A673 (cell line): Measurements from ENCODE around the gene MT3. TPM values are rescaled to one million over a fixed set of nuclear protein-coding genes. Genes with fewer than 3 reads are reported as not detected.

ENCODE experiments used
- BruUV-seq: library from RNA; stranded (reverse); fragments of 400-500 nt; replicated peaks from 2 replicates; lab custom pipeline; 2021; lab: Mats Ljungman, UMichigan
- CTCF ChIA-PET: fragments of 300-600 bp; sonication (Branson Sonifier 250); formaldehyde crosslinking; loops from one replicate; lab custom pipeline; 2022; ENCODE audit warnings: antibody characterized with exemption; lab: Charles Lee
- POLR2A ChIA-PET: fragments of 300-600 bp; sonication (Branson Sonifier 250); formaldehyde crosslinking; loops from one replicate; lab custom pipeline; 2022; ENCODE audit warnings: antibody characterized with exemption; ENCODE audit not compliant: low non-redundant PET; lab: Charles Lee
- DNase-seq: peaks from one replicate; pipeline ENCODE4 v3.0.0-alpha.2; 2015; ENCODE audit warnings: low spot score
- H3K27ac ChIP-seq: fragments of 200-600 bp; sonication (generic); 2 replicates; pipeline ENCODE4 v1.5.1; 2016; ENCODE audit warnings: mixed run types, low read depth, mild to moderate bottlenecking, mixed read lengths, antibody characterized with exemption, low read length; ENCODE audit not compliant: poor library complexity, severe bottlenecking
- H3K27me3 ChIP-seq: fragments of 200-600 bp; sonication (generic); replicated peaks from 2 replicates; pipeline ENCODE4 v1.6.1; 2017; ENCODE audit warnings: mixed run types, low read depth, mild to moderate bottlenecking, mixed read lengths, antibody characterized with exemption, low read length; ENCODE audit not compliant: insufficient read depth, poor library complexity
- H3K36me3 ChIP-seq: fragments of 200-600 bp; sonication (generic); 2 replicates; pipeline ENCODE4 v1.6.1; 2016; ENCODE audit warnings: mixed run types, mild to moderate bottlenecking, mixed read lengths, antibody characterized with exemption, low read length; ENCODE audit not compliant: insufficient read depth, poor library complexity, severe bottlenecking
- H3K4me1 ChIP-seq: fragments of 200-600 bp; sonication (generic); 2 replicates; pipeline ENCODE4 v1.6.1; 2017; ENCODE audit warnings: mixed run types, mild to moderate bottlenecking, mixed read lengths, antibody characterized with exemption, low read length; ENCODE audit not compliant: insufficient read depth, poor library complexity, severe bottlenecking
- H3K4me3 ChIP-seq: fragments of 200-600 bp; sonication (generic); 2 replicates; pipeline ENCODE4 v1.5.1; 2016; ENCODE audit warnings: low read depth, mixed run types, mild to moderate bottlenecking, mixed read lengths, low read length; ENCODE audit not compliant: poor library complexity, severe bottlenecking
- H3K9me3 ChIP-seq: fragments of 200-600 bp; sonication (generic); 2 replicates; pipeline ENCODE4 v1.6.1; 2016; ENCODE audit warnings: mixed run types, low read depth, mild to moderate bottlenecking, mixed read lengths, antibody characterized with exemption, low read length; ENCODE audit not compliant: poor library complexity, severe bottlenecking
- CTCF ChIP-seq: fragments of 300-800, 200-600 bp; sonication (generic); conservative IDR thresholded peaks from 2 replicates; pipeline ENCODE4 v1.5.1; 2017; ENCODE audit warnings: low read depth, mild to moderate bottlenecking, antibody characterized with exemption, low read length, moderate library complexity, mixed read lengths
- EZH2 ChIP-seq: fragments of 200-600 bp; sonication (generic); IDR thresholded peaks from 2 replicates; pipeline ENCODE4 v1.6.1; 2017; ENCODE audit warnings: borderline replicate concordance, low read depth, mild to moderate bottlenecking, mixed read lengths, antibody characterized with exemption, low read length; ENCODE audit not compliant: poor library complexity, severe bottlenecking
- intact Hi-C: fragments of 100-400 bp; cut with micrococcal nuclease; formaldehyde crosslinking; loops from one replicate; pipeline ENCODE4 v1.10.0; 2022; ENCODE audit not compliant: unreplicated experiment
- total RNA-seq: library from RNA; stranded (reverse); gene quantifications from 2 replicates; pipeline ENCODE4 v1.2.3, GENCODE V29; 2021

The MT3 gene
- total RNA-seq, 1 experiment from 2014 or later: not detected

GRCh38 chr16:56547120-56547948, 42.0 kb upstream of the MT3 start:
- CTCF ChIA-PET: no interaction called here
- Histone ChIP-seq H3K9me3 (no peaks in the 10 kb centered on the region), H3K36me3 (no peaks in the 10 kb centered on the region), H3K4me1 (no peaks in the 10 kb centered on the region), H3K27me3 (no peaks in the 10 kb centered on the region), H3K4me3 (no peak overlapping the region), H3K27ac (no peak overlapping the region)
- TF ChIP-seq CTCF (no peak), EZH2 (no peak)
- POLR2A ChIA-PET: interaction anchor here (0.6 kb wide), 1 partner anchor 15 kb away, joined by 3 read pairs; no protein-coding TSS in a partner anchor
- DNase-seq: no peak
- BruUV-seq: no TSS peak
- intact Hi-C loops: no loop called here

- ChIA-PET POLR2A (no interaction called here), CTCF (no interaction called here)
- no peak for TF ChIP-seq CTCF
- no peak for TF ChIP-seq EZH2
- no peak overlapping the region for H3K27ac ChIP-seq
- H3K4me1 ChIP-seq: no peaks in the 10 kb centered on the region
- H3K27me3 ChIP-seq: no peaks in the 10 kb centered on the region
- BruUV-seq: no TSS peak
- intact Hi-C loops: no loop called here
- no peaks in the 10 kb centered on the region for H3K36me3 ChIP-seq
- H3K4me3 ChIP-seq: no peak overlapping the region
- no peak for DNase-seq
- no peaks in the 10 kb centered on the region for H3K9me3 ChIP-seq
These were observed 41.3 kb upstream of the MT3 start for GRCh38 chr16:56547949-56548567.

GRCh38 chr16:56549161-56549560, 40.2 kb upstream of the MT3 start:
- no peak for TF ChIP-seq EZH2
- no peak for TF ChIP-seq CTCF
- no peak for DNase-seq
- Histone ChIP-seq H3K4me1 (no peaks in the 10 kb centered on the region), H3K36me3 (no peaks in the 10 kb centered on the region), H3K27ac (no peak overlapping the region), H3K4me3 (no peak overlapping the region), H3K27me3 (peaks cover under 1% of the 10 kb centered on the region), H3K9me3 (no peaks in the 10 kb centered on the region)
- intact Hi-C loops: no loop called here
- BruUV-seq: no TSS peak
- ChIA-PET POLR2A (no interaction called here), CTCF (no interaction called here)
